Muscle layer of colon (tissue), 2 donors: ENCODE measurements around the gene TACR3.
"Not testable (repeated sequence)": the region's sequence is repeated elsewhere in the genome, so short reads cannot be mapped to it uniquely, and the experiment has no call there.

Source experiments
- H3K27ac ChIP-seq: one replicate; pipeline ENCODE4 v1.7.0; 2013; ENCODE audit warnings: low read depth, mild to moderate bottlenecking, low read length, moderate library complexity
- H3K27me3 ChIP-seq, 2 donors: one replicate each; pipeline ENCODE4 v1.7.0; 2013; ENCODE audit warnings: low read length in 2 of 2, mild to moderate bottlenecking in 2 of 2; ENCODE audit not compliant: insufficient read depth in 2 of 2, control insufficient read depth in 1 of 2
- H3K36me3 ChIP-seq: one replicate; pipeline ENCODE4 v1.7.0; 2013; ENCODE audit warnings: mild to moderate bottlenecking, low read length; ENCODE audit not compliant: insufficient read depth
- H3K4me1 ChIP-seq: one replicate; pipeline ENCODE4 v1.7.0; 2013; ENCODE audit warnings: mild to moderate bottlenecking, low read length; ENCODE audit not compliant: insufficient read depth
- H3K4me3 ChIP-seq, 2 donors: one replicate each; pipeline ENCODE4 v1.7.0; 2013; ENCODE audit warnings: low read length in 2 of 2, low read depth in 1 of 2, mild to moderate bottlenecking in 1 of 2, moderate library complexity in 1 of 2
- H3K9ac ChIP-seq: one replicate; pipeline ENCODE4 v1.7.0; 2013; ENCODE audit warnings: low read length
- H3K9me3 ChIP-seq: one replicate; pipeline ENCODE4 v1.7.0; 2013; ENCODE audit warnings: mild to moderate bottlenecking, low read length
- donor health status: abdominal sarcoma.
- donor health status: Adenocarcinoma of cecum.

TACR3 gene

GRCh38 chr4:103666764-103667163 lies 53.0 kb downstream of the TACR3 start:
- H3K27ac ChIP-seq, H3K36me3 ChIP-seq, H3K4me1 ChIP-seq, H3K4me3 ChIP-seq, H3K9ac ChIP-seq, H3K27me3 ChIP-seq, H3K9me3 ChIP-seq: not testable (repeated sequence)

GRCh38 chr4:103664436-103665075 lies 55.2 kb downstream of the TACR3 start:
- no peaks in the 10 kb centered on the region for H3K27me3 ChIP-seq
- H3K4me1 ChIP-seq: no peaks in the 10 kb centered on the region
- no peak overlapping the region for H3K27ac ChIP-seq
- H3K9me3 ChIP-seq: no peaks in the 10 kb centered on the region
- H3K36me3 ChIP-seq: no peaks in the 10 kb centered on the region
- H3K9ac ChIP-seq: no peak overlapping the region
- no peak overlapping the region for H3K4me3 ChIP-seq

- Histone ChIP-seq H3K36me3 (no peaks in the 10 kb centered on the region), H3K27ac (no peak overlapping the region), H3K27me3 (no peaks in the 10 kb centered on the region), H3K9me3 (no peaks in the 10 kb centered on the region), H3K9ac (no peak overlapping the region), H3K4me1 (no peaks in the 10 kb centered on the region), H3K4me3 (no peak overlapping the region)
These were observed 71.2 kb downstream of the TACR3 start for GRCh38 chr4:103648541-103648940.

- Histone ChIP-seq H3K27me3 (no peaks in the 10 kb centered on the region), H3K36me3 (no peaks in the 10 kb centered on the region), H3K4me1 (no peaks in the 10 kb centered on the region), H3K27ac (no peak overlapping the region), H3K9me3 (no peaks in the 10 kb centered on the region), H3K9ac (no peak overlapping the region), H3K4me3 (no peak overlapping the region)
These were observed 73.8 kb downstream of the TACR3 start for GRCh38 chr4:103645991-103646390.

- no peak overlapping the region for H3K4me3 ChIP-seq
- H3K27me3 ChIP-seq: no peaks in the 10 kb centered on the region
- no peaks in the 10 kb centered on the region for H3K9me3 ChIP-seq
These were observed 85.5 kb downstream of the TACR3 start for GRCh38 chr4:103634236-103634635.

DNA sequence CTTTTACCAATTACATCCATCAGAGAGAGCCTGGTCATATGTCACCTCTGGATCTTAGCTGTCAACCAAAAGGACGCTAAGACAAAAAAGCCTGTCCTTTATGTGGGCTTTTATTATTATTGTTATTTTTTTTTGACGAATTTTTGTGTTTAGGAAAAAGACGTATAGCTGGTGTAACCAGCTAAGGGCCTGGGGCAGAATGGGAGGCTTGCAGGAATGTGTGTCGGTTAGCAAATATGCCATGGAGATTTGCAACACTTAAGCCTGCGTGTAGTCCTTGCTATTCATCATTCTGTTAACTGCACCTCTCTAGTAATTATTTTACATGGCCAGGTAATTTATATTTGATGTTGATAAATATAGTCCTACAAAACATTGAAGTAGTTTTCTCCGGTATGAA lies 93.5 kb downstream of the TACR3 start:
- Histone ChIP-seq H3K4me1 (no peaks in the 10 kb centered on the region), H3K27ac (no peak overlapping the region), H3K36me3 (no peaks in the 10 kb centered on the region), H3K27me3 (no peaks in the 10 kb centered on the region), H3K4me3 (no peak overlapping the region), H3K9ac (no peak overlapping the region), H3K9me3 (no peaks in the 10 kb centered on the region)

More at GRCh38 chr4:103634236-103634635, 85.5 kb downstream of the TACR3 start:
- H3K36me3 ChIP-seq: no peaks in the 10 kb centered on the region
- no peak overlapping the region for H3K27ac ChIP-seq
- no peaks in the 10 kb centered on the region for H3K4me1 ChIP-seq
- H3K9ac ChIP-seq: no peak overlapping the region

- no peak overlapping the region for H3K9ac ChIP-seq
- H3K27me3 ChIP-seq: no peaks in the 10 kb centered on the region
- no peaks in the 10 kb centered on the region for H3K36me3 ChIP-seq
- no peak overlapping the region for H3K27ac ChIP-seq
- no peaks in the 10 kb centered on the region for H3K4me1 ChIP-seq
- no peak overlapping the region for H3K4me3 ChIP-seq
- H3K9me3 ChIP-seq: no peaks in the 10 kb centered on the region
These were observed 127.9 kb downstream of the TACR3 start for GRCh38 chr4:103591841-103592240.

- Histone ChIP-seq H3K27me3 (no peaks in the 10 kb centered on the region), H3K4me3 (no peak overlapping the region), H3K27ac (no peak overlapping the region), H3K9me3 (no peaks in the 10 kb centered on the region), H3K9ac (no peak overlapping the region), H3K4me1 (no peaks in the 10 kb centered on the region), H3K36me3 (no peaks in the 10 kb centered on the region)
These were observed 152.2 kb downstream of the TACR3 start for GRCh38 chr4:103567591-103567990.

DNA sequence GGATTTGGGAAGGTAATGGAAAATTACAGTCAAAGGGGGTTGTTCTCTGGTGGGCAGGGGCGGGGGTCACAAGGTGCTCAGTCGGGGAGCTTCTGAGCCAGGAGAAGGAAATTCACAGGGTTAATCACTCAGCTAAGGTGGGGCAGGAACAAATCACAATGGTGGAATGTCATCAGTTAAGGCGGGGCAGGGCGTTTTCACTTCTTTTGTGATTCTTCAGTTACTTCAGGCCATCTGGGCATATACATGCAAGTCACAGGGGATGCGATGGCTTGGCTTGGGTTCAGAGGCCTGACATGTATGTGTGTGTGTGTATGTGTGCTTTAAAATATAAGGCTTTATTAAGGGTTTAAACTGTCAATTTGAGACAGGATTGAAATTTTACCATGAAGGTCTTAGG lies 160.6 kb downstream of the TACR3 start:
- not testable (repeated sequence) for H3K9me3 ChIP-seq, H3K36me3 ChIP-seq, H3K27me3 ChIP-seq, H3K9ac ChIP-seq, H3K4me1 ChIP-seq, H3K27ac ChIP-seq, H3K4me3 ChIP-seq
